PFSK-1 (cell line): ENCODE data around the gene SLCO6A1.

Experiments
- FOXP2 ChIP-seq: optimal IDR thresholded peaks from 2 replicates; pipeline ENCODE3; 2011; ENCODE audit warnings: borderline replicate concordance, control low read depth, inconsistent platforms; ENCODE audit not compliant: insufficient read depth; ENCODE audit errors: extremely low read length, extremely low read depth
- POLR2AphosphoS5 ChIP-seq: IDR thresholded peaks from 2 replicates; pipeline ENCODE4 v1.6.1; 2012; ENCODE audit warnings: low read depth, mild to moderate bottlenecking, control low read depth, low read length, moderate library complexity
- SIN3A ChIP-seq: IDR thresholded peaks from 2 replicates; pipeline ENCODE4 v1.6.1; 2012; ENCODE audit warnings: mild to moderate bottlenecking, low read length, moderate library complexity, borderline replicate concordance; ENCODE audit not compliant: insufficient read depth
- TAF1 ChIP-seq: IDR thresholded peaks from 2 replicates; pipeline ENCODE4 v1.6.1; 2012; ENCODE audit warnings: low read length, control low read depth, borderline replicate concordance; ENCODE audit not compliant: insufficient read depth
- TF ChIP-seq, protein P1 (sequence below), 2 experiments: IDR thresholded peaks; 2 replicates each; pipeline versions ENCODE4 v1.6.1 to v1.8.0; 2011 to 2012; ENCODE audit warnings: low read depth in 2 of 2, low read length in 2 of 2, control low read depth in 1 of 2, inconsistent platforms in 1 of 2, mild to moderate bottlenecking in 1 of 2, moderate library complexity in 1 of 2; ENCODE audit not compliant: insufficient read depth in 1 of 2

DNA sequence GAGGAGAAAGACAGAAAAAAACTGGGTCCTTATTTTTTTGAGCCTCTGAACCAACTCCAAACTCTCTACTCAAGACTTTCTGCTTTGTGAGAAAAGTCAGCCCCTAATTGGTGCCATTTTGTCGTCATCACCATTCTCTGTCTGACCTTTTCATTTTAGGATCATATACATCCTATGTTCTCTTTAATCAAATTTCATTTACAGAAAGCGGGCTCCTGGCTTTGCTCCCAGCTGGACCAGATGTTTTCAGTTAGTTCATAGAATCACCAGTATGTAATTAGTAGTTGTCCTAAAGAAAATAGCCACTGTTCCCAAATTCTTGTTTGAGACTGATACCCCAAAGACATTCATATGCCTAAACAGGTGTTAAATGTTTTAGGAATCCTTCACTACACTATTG lies 174.1 kb downstream of the SLCO6A1 start:
- TF ChIP-seq, protein P1, sequence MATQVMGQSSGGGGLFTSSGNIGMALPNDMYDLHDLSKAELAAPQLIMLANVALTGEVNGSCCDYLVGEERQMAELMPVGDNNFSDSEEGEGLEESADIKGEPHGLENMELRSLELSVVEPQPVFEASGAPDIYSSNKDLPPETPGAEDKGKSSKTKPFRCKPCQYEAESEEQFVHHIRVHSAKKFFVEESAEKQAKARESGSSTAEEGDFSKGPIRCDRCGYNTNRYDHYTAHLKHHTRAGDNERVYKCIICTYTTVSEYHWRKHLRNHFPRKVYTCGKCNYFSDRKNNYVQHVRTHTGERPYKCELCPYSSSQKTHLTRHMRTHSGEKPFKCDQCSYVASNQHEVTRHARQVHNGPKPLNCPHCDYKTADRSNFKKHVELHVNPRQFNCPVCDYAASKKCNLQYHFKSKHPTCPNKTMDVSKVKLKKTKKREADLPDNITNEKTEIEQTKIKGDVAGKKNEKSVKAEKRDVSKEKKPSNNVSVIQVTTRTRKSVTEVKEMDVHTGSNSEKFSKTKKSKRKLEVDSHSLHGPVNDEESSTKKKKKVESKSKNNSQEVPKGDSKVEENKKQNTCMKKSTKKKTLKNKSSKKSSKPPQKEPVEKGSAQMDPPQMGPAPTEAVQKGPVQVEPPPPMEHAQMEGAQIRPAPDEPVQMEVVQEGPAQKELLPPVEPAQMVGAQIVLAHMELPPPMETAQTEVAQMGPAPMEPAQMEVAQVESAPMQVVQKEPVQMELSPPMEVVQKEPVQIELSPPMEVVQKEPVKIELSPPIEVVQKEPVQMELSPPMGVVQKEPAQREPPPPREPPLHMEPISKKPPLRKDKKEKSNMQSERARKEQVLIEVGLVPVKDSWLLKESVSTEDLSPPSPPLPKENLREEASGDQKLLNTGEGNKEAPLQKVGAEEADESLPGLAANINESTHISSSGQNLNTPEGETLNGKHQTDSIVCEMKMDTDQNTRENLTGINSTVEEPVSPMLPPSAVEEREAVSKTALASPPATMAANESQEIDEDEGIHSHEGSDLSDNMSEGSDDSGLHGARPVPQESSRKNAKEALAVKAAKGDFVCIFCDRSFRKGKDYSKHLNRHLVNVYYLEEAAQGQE (IDR thresholded peaks at IDR 0.05; ENCODE audit: insufficient read depth in 1 of 2, low read depth in 2 of 2, low read length in 2 of 2), result no peak
- TF ChIP-seq SIN3A (no peak), TAF1 (no peak), POLR2AphosphoS5 (no peak), FOXP2 (no peak)
